ENCODE data around the gene HELZ.

HELZ gene

GRCh38 chr17:67021743-67022450 is 223.1 kb downstream of the HELZ start:
- DNase-seq (ENCODE audit: low read depth) = no peak
- TF ChIP-seq CTCF (IDR thresholded peaks at IDR 0.05; ENCODE audit: low read depth, low read length, missing control alignments) = no peak
- H3K4me3 ChIP-seq (ENCODE audit: low read depth, low read length) = no peak overlapping the region

GRCh38 chr17:67021196-67021595 is 223.8 kb downstream of the HELZ start:
- TF ChIP-seq CTCF (IDR thresholded peaks at IDR 0.05; ENCODE audit: low read depth, low read length, missing control alignments) = no peak
- no peak for DNase-seq (ENCODE audit: low read depth)
- H3K4me3 ChIP-seq (ENCODE audit: low read depth, low read length) = no peak overlapping the region

Data from GM12864 (cell line).